IPS DF 4.7 (cell line): ENCODE data around the gene GPR132.
"Not testable (repeated sequence)": the region's sequence is repeated elsewhere in the genome, so short reads cannot be mapped to it uniquely, and the experiment has no call there.

Source experiments
- DNase-seq: peaks from one replicate; pipeline ENCODE4 v3.0.0-alpha.2; 2013; ENCODE audit warnings: low spot score; ENCODE audit errors: extremely low read depth

Gene GPR132

DNA sequence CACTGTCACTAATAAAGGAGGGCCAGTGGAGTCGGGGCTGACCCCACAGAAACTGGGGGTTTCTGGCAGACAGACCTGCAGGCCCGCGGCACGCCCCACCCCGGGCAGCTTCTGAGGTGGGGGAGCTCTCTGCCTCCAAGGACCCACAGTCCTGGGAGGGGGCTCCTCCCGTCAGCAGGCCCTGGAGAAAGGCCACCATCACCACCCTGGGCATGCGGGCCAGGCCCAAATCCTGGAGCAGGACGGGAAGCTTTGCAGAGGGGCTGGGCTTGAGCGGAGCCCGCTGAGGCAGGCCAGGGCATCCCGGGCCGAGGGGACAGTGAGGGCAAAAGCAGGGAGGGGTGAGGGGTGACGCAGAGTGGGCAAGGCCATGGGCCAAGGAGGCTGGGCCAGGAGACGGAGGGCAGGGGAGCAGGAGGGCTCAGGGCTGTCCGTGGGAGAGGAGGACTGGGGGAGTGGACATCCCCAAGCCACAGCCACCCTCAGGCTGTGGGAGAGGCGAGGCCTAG lies 11.1 kb upstream of the GPR132 start:
- DNase-seq = no peak

DNA sequence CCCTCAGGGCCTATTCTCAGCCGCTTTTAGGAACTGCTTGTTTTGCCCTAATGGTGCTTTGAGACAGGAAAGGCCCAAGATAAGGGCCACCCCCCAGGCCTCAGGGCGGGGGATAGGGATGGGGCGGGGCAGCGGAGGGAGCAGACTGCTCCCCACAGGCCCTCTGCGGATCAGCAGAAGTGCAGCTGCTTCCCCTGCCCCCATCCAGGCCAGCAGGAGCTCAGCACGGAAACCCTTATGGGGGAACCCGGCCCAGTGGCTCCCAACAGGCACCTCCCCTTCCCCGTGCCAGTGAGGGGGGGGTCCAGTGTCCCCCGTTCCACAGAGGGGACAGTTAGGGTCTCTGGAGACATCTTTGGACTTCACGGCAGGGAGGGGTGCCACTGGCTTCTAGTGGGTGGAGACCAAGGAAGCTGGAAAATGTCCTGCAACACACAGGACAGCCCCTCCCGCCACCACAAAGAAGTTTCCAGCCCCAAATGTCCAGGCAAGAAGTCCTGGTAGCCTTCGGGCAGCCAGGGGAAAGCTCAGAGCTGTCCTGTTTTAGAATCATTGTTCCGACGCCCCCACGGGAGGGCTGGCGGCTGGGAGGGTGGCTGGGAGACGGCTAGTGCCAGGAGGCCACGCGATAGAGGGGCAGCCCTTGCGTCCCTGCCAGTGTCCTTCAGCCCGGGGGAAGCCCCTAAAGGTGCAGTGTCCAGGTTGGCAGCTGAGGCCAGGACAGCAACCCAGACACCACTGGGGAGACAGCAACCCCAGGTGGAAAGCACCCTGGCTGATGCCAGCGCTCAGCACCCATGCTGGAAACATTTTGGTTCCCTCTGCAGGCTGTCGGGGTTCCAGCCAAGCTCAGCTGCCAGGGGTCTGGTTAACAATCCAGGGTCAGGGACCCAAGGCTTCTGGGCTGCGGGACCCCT lies 10.4 kb upstream of the GPR132 start:
- DNase-seq = no peak

DNA sequence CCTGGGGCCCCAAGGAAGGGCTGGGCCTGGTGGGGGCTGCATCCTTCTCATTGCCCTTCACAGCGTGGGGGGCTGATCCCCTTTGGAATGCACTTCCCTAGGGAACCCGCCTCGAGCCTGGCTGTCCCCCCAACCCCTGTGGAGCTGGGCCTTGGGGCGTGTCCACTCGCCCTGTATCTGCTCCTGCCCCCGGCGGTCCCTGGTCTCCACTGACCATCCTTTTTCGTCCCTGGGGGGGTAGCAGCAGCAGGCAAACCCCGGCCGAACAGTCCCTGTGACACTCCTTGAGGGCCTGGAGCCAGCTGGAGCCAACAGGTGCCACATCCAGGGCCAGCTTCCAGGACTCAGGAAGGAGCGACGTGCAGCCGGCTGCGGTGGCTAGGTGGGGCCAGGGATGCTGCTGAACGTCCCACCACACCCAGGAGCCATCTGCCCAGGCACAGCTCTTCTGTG lies 9.4 kb upstream of the GPR132 start:
- DNase-seq = no peak

DNA sequence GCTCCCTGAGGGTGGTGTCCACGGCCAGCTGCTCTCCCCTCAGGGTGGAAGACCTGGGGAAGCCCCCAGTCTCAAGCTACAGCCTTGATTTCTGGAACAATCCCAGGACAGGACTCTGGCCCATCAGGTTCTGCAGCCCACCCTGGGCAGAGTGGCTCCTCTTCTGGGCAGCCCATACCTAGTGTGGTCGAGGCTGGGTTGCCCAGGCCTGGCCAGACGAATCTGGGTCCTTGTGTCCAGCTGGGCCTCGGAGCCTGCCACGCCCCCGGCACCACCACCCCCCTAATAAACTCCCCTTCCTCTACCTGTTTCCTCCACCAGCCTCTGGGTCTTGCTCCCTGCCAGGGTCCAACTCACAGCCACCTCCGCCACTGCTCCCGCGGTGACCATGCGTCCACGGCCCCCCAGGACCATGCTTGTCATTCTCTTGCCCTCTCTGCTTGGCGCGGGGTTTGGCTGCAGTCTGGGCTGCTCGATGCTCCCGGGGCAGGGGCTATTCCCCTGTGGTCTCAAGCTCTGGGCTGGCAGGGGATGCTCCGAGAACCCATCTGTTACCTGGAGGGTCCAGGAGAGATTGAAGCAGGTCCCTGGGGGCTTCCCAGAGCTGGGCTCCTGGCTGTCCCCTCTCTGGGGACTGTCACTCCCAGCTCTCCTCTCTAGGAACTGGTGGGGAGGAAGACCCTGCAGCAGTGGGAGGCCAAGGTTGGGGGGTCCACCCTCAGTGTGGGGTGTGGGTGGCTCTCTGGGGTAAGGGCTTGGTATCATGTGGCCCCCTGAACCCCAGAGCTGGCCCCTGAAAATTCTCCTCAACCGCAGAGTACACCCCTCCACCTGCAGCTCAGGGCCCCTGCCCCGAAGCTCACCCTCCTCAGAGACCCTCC lies 8.7 kb upstream of the GPR132 start:
- DNase-seq = no peak

DNA sequence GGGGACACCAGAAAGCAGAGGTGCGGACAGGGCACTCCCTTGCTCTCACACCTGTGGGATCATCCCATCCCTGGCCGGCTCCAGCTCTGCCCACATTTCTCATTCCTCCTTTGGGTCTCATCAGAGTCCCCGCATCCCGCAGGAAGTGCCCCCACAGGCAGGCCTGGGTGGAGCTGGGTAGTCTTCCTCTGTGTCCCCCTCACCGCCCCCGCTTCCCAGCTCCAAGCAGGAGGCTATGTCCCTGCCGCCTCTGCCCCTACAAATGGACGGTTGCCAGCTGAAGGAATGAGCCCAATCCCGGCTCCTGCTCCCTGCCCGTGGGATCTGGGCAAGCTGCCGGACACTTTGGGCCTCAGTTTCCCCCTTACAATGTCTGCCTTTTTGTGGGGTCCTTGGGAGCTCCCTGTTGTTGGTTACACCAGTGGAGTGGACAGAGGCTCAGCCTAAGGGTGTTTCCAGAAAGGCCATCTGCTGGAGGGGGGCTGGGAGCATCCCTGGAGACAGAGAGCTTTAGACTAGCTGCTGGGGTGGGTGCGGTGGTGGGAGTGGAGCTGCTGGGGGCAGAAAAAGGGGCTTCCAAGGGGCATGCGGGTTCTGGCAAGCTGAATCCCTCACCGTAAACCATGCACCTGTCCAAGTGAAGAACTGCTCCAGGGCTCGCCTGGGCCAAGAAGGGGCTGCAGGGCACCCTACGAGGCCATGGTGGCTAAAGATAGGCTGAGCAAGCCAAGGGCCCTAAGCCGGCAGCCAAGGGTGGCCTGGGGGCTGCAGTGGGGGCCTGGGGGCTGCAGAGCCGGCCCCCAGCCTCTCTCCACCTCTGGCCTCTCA lies 7.9 kb upstream of the GPR132 start:
- no peak for DNase-seq

DNA sequence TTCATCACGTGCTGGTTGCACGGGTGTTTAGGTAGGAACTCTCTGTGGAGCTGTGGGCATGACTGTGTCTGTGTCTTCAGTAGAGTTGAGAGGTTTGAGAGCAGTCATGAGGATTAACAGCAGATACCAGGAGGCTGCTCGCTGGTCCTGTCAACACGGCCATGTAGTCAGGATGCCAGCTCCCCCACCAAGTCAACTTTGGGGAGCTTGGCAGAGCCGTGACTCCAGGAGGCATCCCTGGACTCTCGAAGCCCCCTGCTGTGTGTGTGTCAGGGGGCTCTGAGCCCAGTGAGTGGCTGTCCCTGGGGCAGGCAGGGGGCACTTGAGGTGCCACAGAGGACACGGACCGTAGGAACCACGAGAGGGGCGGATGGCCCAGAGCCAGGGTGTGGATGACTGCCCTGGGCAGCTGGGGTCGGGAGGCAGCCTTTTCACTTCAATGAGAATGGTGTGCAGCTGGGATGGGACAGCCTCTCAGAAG lies 7.2 kb upstream of the GPR132 start:
- DNase-seq = no peak

DNA sequence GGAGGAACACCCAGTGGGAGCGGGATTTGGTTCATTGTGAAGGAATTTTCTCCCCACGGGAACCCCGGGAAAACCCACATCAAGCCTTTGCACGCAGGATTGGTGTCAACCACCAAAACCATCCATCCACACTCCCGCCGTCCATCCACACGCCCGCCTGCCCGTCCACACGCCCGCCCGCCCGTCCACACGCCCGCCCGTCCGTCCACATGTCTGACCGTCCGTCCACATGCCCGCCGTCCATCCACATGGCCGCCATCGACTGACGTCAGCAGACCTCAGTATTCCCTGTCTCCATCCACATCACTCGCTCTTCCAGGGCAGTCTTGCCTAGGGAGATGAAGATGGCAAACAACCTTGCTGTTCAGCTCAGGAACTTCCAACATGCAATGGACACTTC lies 6.7 kb upstream of the GPR132 start:
- DNase-seq = no peak

DNA sequence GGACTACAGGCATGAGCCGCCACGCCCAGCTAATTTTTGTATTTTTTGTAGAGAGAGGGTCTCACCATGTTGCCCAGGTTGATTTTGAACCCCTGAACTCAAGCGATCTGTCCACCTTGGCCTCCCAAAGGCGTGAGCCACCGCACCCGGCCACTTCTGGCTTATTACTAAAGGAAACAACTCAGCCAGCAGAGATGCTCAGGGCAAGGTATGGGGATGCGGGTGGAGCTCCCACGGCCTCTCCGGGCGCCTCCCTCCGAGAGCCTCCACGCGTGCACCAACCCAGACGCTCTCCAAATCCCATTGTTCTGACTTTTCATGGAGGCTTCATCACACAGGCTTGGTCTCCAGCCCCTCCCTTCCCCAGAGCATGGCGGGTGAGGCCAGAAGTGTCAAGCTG lies 6.1 kb upstream of the GPR132 start:
- no peak for DNase-seq

DNA sequence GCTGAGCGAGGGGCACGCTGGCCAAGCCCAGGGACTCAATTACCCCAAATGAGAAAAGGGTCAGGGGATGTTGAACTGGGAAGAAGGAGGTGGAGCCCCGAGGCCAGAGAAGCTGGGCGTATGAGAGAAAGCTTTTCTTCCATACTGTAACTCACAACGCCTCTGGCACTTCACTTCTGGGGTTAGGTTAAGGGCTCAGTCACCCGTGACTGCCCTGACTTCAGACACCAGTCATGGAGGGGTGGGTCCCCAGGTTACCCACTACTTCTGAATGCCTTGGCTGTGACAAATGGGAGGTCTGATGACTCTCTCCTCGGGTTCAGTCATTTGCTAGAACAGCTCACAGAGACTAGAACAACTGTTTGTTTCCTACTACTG lies 5.5 kb upstream of the GPR132 start:
- DNase-seq = no peak

DNA sequence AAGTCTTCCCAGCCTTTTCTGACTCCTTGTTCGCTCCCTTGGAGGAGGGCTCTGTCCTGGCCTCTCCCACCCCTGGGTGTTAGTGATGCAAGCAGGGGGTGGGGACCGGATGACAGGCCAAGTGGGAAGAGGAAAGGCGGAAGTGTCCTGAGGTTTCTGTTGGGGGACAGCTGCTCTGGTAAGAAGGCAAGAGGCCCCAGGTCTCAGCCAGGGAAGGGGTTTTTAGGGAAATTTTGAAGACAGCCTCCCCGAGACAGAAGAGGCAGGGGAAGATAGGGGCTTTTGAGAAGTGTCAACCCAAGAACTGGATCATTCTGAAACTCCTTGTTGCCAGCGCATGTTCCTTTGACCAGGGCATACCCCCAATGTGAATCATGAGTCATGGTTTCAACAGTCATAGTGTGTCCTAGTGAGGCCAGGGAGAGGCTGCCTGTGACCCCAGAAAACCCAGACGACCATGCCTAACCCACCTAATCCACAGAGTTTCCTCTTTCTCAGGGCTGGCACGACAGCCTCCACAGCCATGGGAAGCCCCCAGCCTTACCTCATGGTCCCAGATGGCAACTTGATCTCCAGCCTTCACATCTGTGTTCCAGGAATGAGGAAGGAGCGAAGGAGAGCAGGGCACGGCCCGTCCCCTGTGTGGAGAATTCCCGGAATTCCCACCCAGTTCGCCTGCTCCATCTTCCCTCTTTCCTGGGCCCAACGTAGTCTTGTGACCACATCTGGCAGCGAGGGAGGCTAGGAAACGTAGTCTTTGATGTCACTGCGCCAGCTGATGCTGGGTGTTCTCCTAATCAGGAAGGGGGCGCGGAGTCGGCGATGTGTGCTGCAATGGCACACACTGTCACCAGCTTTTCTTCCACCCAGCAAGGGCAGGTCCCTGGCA lies 4.9 kb upstream of the GPR132 start:
- DNase-seq = no peak

DNA sequence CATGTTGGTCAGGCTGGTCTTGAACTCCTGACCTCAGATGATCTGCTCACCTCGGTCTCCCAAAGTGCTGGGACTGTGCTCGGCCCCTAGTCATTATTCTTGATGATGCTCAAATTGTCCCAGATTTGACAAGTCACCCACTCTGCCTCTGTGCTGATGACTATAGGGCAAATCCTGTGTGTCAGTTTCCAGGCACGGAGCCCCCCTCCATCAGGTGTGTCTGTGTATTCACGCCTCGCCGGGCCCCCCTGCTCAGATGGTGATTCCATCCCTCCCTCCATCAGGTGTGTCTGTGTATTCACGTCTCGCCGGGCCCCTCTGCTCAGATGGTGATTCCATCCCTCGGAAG lies 4.3 kb upstream of the GPR132 start:
- DNase-seq = no peak

DNA sequence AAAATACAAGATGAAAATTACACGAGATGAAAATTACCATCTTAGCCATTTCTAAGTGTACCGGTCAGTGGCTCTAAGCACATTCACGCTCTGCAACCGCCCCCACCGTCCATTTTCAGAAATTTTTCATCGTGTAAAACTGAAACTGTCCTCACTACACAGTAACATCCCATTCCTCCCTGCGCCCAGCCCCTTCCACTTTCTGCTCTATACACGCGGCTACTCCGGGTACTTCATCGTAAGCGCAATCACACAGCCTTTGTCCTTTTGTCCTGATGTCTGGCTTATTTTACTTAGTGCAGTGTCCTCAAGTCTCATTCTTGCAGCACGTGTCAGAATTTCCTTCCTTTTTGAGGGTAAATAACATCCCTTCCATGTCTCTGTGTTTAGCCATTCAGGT lies 3.6 kb upstream of the GPR132 start:
- no peak for DNase-seq

DNA sequence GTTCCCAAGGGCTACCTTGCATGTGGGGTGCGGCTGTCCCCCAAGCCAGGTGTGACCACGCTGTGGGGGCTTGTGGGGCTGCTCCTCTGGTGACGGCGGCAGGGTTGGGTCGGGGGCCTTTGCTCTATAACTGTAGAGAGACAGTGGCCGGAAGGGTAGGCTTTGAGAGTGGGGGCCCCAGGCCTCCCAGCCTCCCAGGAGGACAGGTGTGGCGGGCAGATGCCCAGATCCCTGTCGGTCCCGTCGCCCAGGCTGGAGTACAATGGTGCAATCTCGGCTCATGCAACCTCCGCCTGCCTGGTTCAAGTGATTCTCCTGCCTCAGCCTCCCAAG lies 2.7 kb upstream of the GPR132 start:
- no peak for DNase-seq

DNA sequence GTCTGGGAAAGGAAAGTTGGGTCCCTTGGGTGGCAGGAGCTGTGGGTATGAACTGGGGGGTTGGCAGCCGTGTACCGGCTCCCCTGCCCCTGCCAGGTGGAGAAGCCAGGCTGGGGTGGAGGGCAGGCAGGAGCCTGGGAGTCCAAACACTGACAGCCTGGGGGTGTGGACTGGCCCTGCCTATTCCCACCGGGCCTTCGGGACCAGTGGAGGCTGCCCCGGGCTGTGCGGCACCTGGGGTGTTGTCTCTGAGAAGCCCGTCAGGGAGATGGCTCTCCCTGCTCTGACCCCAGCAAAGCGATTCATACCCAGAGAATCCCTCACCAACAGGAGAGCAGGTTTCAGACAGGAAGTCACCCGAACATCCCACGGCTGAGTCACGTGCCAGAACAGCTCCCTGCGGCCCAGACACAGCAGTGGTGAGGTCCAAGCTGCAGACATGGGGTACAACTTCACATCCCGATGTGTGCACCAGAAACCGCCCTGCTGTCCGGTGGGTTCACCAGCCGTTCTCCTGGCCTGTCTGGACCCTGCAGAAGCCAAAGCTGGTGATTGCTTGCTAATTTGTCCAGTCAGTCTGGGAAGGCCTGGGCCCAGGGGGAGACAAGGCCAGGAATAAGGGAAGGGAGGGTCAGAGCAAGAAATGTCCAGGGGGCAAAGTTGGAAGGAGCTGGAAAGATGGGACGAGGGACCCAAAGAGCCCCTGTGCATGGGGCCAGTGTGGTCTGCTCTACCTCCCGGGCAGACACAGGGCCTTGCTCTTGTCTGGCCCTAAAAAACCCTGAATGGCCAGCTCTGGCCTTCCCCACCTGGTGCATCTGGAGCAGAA lies 2.1 kb upstream of the GPR132 start:
- DNase-seq = no peak

DNA sequence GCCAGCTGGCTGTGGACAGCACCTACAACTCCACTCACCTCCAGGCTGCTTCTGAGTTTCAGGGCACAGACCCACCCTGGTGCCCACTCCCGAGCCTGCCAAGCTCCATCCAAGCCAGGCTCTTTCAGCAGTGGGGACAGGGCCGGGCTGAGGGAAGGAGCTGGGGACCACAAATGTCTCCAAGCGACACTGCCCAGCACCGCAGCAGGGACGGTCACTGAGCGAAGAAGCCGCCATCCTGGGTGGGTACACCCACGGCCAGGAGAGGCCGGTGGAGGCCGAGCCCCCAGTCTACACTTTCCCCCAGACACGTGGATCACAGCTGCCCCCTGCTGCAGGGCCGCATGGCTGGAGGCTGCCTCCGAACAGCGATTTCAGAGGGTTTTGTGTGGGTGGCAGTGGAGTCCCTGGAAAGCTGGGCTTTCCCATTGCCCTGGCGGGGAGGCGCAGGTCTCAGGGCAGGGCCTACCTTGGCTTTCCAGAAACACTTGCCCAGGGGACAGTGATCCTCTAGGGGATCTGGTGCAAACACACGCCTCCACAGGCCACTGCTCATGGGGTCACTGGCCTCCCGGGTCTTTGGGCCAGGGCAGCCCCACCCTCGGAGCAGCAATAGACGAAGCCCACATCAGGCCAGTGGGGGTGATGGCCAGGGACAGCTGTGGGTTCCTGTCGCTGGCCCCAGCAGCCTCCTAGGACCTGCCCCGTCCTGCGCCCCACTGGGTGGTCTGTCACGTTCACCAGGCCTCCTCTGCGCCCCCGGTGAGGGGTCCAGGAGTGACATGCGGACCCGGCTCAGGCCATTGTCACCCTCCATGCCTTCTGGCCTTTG lies 1.2 kb upstream of the GPR132 start:
- DNase-seq = no peak

DNA sequence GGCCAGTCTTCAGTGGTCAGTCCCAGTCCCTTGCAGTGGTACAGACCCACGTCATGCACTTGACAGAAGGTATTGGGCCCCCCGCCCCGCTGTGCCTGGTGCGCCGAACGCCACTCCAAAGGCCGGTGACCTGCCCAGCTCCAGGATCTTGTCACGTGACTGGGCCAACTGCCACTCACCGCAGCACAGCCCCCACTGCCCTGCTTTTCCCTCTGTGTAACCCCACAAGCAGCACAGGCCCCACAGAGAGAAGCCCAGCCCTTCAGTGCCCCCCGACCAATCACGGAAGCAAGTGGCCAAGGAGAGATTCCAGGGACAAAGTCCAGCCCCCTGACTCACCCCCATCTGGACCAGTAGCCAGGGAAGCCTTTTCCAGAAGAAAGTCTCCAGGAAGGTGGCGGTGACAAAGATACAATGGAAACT lies 498 bp downstream of the GPR132 start:
- no peak for DNase-seq

DNA sequence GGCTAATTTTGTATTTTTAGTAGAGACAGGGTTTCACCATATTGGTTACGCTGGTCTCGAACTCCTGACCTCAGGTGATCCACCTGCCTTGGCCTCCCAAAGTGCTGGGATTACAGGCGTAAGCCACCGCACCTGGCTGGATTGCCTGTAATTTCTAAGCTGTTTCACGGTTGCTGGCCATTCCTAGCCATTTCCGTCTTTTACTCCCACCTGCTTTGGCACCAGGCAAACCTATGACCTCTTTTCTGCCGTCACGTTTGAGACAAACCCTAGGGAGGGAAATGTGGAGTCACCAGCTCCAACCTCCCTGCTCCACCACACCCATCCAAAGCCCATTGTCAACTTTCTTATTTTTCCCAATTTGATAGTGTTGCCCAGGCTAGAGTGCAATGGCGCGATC lies 1.2 kb downstream of the GPR132 start:
- no peak for DNase-seq

DNA sequence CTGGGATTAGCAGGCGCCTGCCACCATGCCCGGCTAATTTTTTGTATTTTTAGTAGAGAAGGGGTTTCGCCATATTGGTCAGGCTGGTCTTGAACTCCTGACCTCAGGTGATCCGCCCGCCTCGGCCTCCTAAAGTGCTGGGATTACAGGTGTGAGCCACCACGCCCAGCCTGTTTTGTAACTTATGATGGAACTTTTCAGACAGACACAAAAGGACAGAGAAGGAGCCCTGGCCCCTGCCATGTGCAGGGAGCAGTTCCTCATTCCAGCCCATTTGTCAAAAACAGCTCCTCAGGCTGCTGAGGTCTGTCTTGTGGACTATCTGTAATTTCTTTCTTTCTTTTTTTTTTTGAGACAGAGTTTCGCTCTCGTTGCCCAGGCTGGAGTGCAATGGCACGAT lies 1.7 kb downstream of the GPR132 start:
- not testable (repeated sequence) for DNase-seq

DNA sequence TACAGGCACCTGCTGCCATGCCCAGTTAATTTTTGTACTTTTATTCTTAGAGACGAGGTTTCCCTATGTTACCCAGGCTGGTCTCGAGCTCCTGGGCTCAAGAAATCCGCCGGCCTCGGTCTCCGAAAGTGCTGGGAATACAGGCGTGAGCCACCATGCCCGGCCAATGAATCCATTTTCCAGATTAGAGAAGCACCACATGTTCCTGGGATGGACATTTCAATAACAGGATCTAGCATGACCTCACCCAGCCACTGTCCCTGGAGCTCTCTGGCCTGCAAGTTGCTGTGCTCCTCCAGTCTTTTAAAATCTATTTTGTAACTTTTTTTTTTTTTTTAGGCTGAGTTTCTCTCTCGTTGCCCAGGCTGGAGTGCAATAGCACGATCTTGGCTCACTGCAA lies 2.2 kb downstream of the GPR132 start:
- DNase-seq = no peak
